Gastroesophageal sphincter (tissue), 3 donors: ENCODE measurements around the gene TXNIP.

ENCODE experiments used
- POLR2A ChIP-seq, 2 donors: fragments of 450-650 bp; IDR thresholded peaks; one replicate each; pipeline ENCODE4 v1.6.1; 2017; ENCODE audit warnings: antibody characterized with exemption in 2 of 2, mild to moderate bottlenecking in 2 of 2, moderate library complexity in 1 of 2
- TF ChIP-seq, protein P1 (sequence below), 4 experiments: fragments of 200-600 bp in 2 of 4; fragments of 450-650 bp in 2 of 4; sonication (generic) in 1 of 4; IDR thresholded peaks; one replicate each; pipeline ENCODE4 v1.5.1; 2017 to 2019; ENCODE audit warnings: antibody characterized with exemption in 4 of 4, mild to moderate bottlenecking in 2 of 4, moderate library complexity in 2 of 4

DNA sequence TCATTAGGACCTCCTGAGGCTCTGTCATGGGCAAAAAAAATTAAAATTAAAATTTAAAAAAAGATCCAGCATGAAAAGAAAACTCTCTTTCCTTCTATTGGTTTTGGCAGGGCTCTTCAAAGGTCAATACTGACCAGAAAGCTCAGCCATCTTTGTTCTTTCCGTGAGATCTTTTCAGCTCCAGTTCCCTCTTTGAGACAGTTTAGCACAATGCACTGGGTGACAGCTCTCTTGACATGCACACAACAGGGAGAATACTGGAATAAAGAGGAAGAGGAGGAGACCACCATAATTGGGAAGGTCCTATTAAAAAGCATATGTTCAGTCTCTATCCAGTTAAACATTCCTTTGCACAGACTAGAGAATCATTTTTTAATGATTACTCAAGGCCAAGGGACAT lies 44.9 kb downstream of the TXNIP start:
- TF ChIP-seq, protein P1, sequence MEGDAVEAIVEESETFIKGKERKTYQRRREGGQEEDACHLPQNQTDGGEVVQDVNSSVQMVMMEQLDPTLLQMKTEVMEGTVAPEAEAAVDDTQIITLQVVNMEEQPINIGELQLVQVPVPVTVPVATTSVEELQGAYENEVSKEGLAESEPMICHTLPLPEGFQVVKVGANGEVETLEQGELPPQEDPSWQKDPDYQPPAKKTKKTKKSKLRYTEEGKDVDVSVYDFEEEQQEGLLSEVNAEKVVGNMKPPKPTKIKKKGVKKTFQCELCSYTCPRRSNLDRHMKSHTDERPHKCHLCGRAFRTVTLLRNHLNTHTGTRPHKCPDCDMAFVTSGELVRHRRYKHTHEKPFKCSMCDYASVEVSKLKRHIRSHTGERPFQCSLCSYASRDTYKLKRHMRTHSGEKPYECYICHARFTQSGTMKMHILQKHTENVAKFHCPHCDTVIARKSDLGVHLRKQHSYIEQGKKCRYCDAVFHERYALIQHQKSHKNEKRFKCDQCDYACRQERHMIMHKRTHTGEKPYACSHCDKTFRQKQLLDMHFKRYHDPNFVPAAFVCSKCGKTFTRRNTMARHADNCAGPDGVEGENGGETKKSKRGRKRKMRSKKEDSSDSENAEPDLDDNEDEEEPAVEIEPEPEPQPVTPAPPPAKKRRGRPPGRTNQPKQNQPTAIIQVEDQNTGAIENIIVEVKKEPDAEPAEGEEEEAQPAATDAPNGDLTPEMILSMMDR (IDR thresholded peaks at IDR 0.05): no peak
- no peak for TF ChIP-seq POLR2A (IDR thresholded peaks at IDR 0.05)
